SH-SY5Y (cell line): Measurements from ENCODE around the gene ABCA2.

Experiments
- GATA2 ChIP-seq: IDR thresholded peaks from 2 replicates; pipeline ENCODE4 v1.6.1; 2011; ENCODE audit warnings: mild to moderate bottlenecking, low read depth, low read length
- GATA3 ChIP-seq: IDR thresholded peaks from 2 replicates; pipeline ENCODE4 v1.6.1; 2011; ENCODE audit warnings: low read depth, mild to moderate bottlenecking, low read length, moderate library complexity

The ABCA2 gene

GRCh38 chr9:137009217-137009616 is 18.8 kb downstream of the ABCA2 start:
- TF ChIP-seq GATA3 = no peak

- TF ChIP-seq GATA3 = no peak
- TF ChIP-seq GATA2 = no peak
These were observed 19.7 kb downstream of the ABCA2 start for GRCh38 chr9:137008312-137008711.

- TF ChIP-seq GATA3 (no peak), GATA2 (no peak)
These were observed 20.2 kb downstream of the ABCA2 start for GRCh38 chr9:137007816-137008270.

- TF ChIP-seq GATA3 (no peak), GATA2 (no peak)
These were observed 20.8 kb downstream of the ABCA2 start for GRCh38 chr9:137007108-137007815.

DNA sequence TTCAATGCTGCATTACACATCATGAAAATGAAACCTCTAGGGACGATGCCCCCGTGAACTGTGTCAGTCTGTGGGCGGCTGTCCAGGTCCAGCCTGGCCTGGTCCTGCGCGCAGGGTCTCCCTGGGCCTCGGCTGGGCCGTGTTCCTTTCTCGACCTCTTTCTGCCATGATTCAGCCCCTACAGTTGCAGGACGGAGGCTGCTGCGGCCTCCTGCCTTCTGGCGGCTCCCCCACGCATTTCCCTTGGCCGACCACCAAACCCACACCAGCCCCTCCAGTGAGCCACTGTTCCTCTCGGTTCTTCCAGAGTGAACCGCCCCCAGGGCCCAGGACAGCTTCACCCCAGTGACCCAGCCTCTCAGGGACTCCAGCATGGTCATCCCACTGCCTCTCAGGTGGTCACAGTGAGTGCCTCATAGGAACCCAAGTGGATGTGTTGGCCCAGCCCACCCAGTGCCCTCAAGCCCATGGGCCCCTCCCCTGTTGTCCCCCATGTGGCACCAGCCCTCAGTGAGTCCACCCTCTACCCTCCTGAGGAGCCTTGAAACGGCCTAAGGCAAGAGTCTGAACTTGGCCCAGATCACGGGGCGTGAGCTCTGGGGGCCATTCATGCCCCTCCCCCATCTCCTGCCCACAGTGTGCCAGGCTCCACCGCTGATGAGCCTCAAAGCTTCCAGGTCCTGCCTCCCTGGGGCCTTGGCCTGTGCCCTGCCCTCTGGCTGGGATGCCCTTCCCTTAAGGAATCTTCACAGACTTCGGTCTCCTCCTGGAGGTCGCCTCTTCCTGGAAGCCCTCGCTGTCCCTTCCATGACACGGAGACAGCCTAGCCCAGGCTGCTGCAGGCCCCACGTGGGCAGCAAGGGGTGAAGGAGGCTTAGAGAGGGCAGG is 21.7 kb downstream of the ABCA2 start:
- TF ChIP-seq GATA2 (no peak), GATA3 (no peak)

GRCh38 chr9:137002646-137003041 is 25.4 kb downstream of the ABCA2 start:
- TF ChIP-seq GATA2 (no peak), GATA3 (no peak)

GRCh38 chr9:137001857-137002645 is 26.0 kb downstream of the ABCA2 start:
- no peak for TF ChIP-seq GATA2
- no peak for TF ChIP-seq GATA3

DNA sequence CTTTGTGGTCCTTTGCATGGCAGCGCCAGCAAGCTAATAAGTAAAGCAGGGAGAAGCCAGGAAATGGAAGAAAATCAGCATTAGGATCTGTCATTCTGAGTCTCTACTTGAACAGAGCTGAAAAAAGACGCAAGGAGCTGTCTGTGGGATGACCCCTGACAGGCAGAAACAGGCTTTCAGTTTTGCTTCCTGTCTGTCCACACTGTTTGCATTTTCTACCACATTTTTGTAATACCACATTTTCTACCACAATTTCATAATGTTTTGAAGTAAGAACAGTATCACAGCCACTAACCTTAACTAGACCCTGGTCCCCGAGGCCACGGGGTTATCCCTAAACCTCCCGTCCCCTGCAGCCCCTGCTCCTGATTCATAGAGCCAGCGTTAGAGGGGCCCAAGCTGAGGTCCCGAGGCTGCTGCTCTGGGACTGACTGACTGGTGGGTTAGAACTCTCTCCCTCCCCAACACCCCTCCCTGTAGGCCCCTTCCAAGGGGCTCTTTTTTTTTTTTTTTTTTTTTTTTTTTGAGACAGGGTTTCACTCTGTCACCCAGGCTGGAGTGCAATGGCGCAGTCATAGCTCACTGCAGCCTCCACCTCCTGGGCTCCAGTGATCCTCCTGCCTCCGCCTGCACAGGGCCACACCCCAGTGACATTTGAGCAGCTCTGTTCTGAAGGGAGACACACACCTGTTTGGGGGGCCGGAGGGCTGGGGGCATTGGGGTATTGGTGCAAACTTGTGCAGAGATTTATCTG is 27.7 kb downstream of the ABCA2 start:
- TF ChIP-seq GATA3 (no peak), GATA2 (no peak)

DNA sequence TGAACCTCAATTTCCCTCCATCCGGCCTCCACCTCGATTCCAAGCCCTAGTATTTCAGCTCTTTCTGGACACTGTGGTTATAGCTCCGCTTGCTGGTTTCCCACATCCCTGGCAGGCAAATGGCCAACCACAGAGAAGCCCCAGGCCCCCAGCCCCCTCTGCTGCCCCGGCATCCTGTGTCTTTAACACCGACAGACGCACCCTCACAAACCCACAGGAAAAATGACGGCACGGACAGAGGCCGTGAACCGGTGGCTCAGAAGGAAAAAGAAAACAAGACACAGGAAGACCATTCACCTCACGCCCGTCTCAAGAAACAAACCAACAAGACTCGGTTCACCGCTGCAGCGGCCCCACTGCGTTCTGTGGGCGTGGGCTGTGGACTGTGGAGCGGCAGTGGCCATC is 30.2 kb downstream of the ABCA2 start:
- no peak for TF ChIP-seq GATA2

DNA sequence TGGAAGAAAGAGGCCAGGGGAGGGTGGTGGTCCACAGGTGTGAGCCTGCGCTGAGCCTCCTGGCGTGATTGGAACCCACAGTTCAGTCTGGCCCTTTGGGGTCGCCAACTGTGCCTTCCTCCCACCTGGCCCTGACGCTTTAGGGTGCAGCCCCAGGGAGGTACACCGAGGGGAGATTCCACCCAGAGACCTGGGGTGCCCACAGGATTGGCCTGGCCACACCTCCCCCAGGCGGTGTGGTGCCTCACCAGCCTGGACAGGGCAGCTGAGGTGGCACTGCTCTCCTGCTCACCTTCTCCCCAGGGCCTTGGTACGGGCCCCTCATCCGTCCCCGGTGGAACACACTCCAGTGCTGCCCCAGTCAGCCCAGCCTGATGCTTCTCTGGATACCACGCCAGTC is 30.7 kb downstream of the ABCA2 start:
- TF ChIP-seq GATA3 (no peak), GATA2 (no peak)

GRCh38 chr9:136996361-136997292 is 31.4 kb downstream of the ABCA2 start, which contains the start of gene CLIC3:
Gene CLIC3, minus strand, starts transcription at chr9:136996568. Its CDS starts 25 bp downstream, at chr9:136996543.
- TF ChIP-seq GATA3 (no peak), GATA2 (no peak)

GRCh38 chr9:136995772-136996311 is 32.2 kb downstream of the ABCA2 start:
- TF ChIP-seq GATA3 (no peak), GATA2 (no peak)

- no peak for TF ChIP-seq GATA3
- TF ChIP-seq GATA2 = no peak
These were observed 32.7 kb downstream of the ABCA2 start for GRCh38 chr9:136995362-136995761.

DNA sequence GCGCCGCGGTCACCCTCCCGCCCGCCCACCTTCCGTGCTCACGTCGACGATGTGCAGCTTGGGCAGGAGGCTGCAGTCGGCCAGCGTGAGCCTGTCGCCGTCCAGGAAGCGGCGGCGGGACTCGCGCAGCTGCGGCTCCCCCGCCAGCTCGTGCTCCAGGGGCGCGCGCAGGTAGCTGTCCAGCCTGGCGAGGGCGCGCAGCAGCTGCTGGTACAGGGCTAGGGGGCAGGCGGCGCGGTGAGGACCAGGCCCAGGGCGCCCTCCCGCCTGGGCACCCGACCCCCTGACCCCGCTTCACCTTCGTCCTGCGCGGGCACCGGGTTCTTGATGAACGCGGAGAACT is 33.2 kb downstream of the ABCA2 start:
- TF ChIP-seq GATA2 = no peak
- TF ChIP-seq GATA3 = no peak
